Fibroblast of pulmonary artery (primary cell): ENCODE data around the gene VSX2.

Experiments
- DNase-seq: peaks from one replicate; pipeline ENCODE4 v3.0.0-alpha.2; 2010; ENCODE audit warnings: low read depth
- H3K4me3 ChIP-seq: replicated peaks from 2 replicates; pipeline ENCODE4 v1.5.1; 2011; ENCODE audit warnings: low read depth, mild to moderate bottlenecking, control low read depth, low read length, moderate library complexity
- CTCF ChIP-seq: IDR thresholded peaks from 2 replicates; pipeline ENCODE4 v1.5.1; 2011; ENCODE audit warnings: mild to moderate bottlenecking, control low read depth, low read length, inconsistent platforms; ENCODE audit errors: missing control alignments

The VSX2 gene

GRCh38 chr14:74258764-74259035 lies 19.5 kb downstream of the VSX2 start:
- no peak for TF ChIP-seq CTCF
- H3K4me3 ChIP-seq: no peak overlapping the region
- no peak for DNase-seq

- DNase-seq: no peak
- no peak for TF ChIP-seq CTCF
- no peak overlapping the region for H3K4me3 ChIP-seq
Measured at GRCh38 chr14:74259513-74259912, 20.3 kb downstream of the VSX2 start.

GRCh38 chr14:74260525-74261233 lies 21.4 kb downstream of the VSX2 start:
- TF ChIP-seq CTCF: no peak
- no peak for DNase-seq
- no peak overlapping the region for H3K4me3 ChIP-seq

DNA sequence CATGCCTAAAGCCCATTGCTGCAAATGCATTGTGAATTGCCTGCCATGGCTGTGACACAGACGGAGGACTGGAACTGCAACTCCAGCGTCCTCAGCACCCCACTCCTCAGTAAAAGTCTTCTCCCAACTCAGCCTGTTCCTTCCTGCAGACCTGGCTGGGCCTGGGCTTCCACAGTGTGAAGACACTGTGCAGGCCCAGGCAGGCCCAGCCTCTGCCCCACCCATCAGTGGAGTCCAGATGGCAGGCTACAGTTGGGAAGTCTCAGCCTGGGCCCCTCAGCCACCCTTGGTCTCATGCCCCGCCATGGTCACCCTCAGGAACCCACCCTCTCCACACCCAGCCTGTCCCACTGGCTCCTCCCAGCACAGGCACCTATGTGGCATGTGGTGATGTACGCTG lies 22.0 kb downstream of the VSX2 start:
- no peak for TF ChIP-seq CTCF
- DNase-seq: no peak
- no peak overlapping the region for H3K4me3 ChIP-seq

DNA sequence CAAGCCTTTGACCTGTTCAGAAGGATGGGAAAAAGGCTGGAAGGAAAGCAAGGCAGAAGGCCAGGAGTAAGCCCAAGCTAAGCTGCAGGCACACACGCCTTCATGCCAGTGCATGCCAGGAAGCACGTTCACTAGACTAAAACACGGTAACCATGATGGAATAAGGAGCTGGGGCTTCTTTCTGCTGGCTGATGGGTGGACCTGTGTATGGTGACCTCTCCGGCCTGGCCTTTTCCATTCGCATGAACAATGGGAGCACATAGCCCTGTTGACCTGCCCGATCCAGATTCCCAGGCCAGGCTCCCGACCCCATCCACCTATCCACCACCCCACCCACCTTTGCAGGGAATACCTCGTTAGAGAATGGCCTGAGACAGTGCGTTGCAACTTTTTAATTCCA lies 22.8 kb downstream of the VSX2 start:
- DNase-seq: no peak
- H3K4me3 ChIP-seq: no peak overlapping the region
- TF ChIP-seq CTCF: no peak

DNA sequence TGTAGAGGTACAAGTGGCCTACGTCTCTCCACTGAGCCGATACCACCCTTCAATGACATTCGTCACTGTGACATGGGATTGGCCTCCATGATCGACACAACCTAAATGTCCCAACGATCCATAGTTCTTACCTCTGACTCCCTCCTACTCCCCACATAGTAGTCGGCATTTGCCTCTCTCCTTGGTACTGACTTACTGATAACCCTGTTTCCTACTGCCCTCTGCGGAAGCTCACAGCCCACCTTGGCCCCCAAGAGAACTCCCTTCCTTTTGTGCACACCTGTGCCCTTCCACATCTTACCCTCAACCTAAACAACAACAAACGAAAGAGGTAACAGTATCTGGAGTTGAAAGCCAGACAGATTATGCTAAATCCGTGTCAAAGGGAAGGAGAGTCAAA lies 23.9 kb downstream of the VSX2 start:
- DNase-seq: no peak
- H3K4me3 ChIP-seq: no peak overlapping the region
- no peak for TF ChIP-seq CTCF

- H3K4me3 ChIP-seq: no peak overlapping the region
- TF ChIP-seq CTCF: no peak
- DNase-seq: no peak
Measured at GRCh38 chr14:74263921-74264320, 24.7 kb downstream of the VSX2 start.
